Liver (tissue), 9 donors: ENCODE data around the gene SOX4. TPM values are rescaled to one million over a fixed set of nuclear protein-coding genes. Genes with fewer than 3 reads are reported as not detected.

Experiments used
- DNase-seq: peaks from one replicate; pipeline ENCODE4 v3.0.0-alpha.2; 2017; ENCODE audit warnings: low spot score
- H3K27ac ChIP-seq, 2 donors: one replicate each; pipeline ENCODE4 v1.7.0; 2013; ENCODE audit warnings: inconsistent platforms in 2 of 2, low read length in 2 of 2, control low read depth in 1 of 2, low read depth in 1 of 2, mild to moderate bottlenecking in 1 of 2
- H3K27me3 ChIP-seq, 4 donors: one replicate each; pipeline versions ENCODE4 v1.6.1 to v1.7.0; 2013; ENCODE audit warnings: low read length in 3 of 4, inconsistent platforms in 1 of 4, mild to moderate bottlenecking in 1 of 4, moderate library complexity in 1 of 4; ENCODE audit not compliant: control insufficient read depth in 4 of 4, insufficient read depth in 4 of 4
- H3K36me3 ChIP-seq, 4 donors: one replicate each; pipeline versions ENCODE4 v1.6.1 to v1.7.0; 2013; ENCODE audit warnings: low read length in 3 of 4, mild to moderate bottlenecking in 3 of 4, low read depth in 1 of 4, moderate library complexity in 1 of 4; ENCODE audit not compliant: control insufficient read depth in 4 of 4, insufficient read depth in 3 of 4
- H3K4me1 ChIP-seq, 4 donors: one replicate each; pipeline versions ENCODE4 v1.6.1 to v1.7.0; 2013; ENCODE audit warnings: low read length in 3 of 4, mild to moderate bottlenecking in 3 of 4, moderate library complexity in 1 of 4; ENCODE audit not compliant: control insufficient read depth in 4 of 4, insufficient read depth in 4 of 4
- H3K4me3 ChIP-seq, 3 donors: one replicate each; pipeline versions ENCODE4 v1.6.1 to v1.7.0; 2013; ENCODE audit warnings: low read length in 3 of 3, control low read depth in 1 of 3, low read depth in 1 of 3, mild to moderate bottlenecking in 1 of 3
- H3K9ac ChIP-seq, 2 donors: one replicate each; pipeline ENCODE4 v1.7.0; 2013; ENCODE audit warnings: low read length in 2 of 2, mild to moderate bottlenecking in 2 of 2, moderate library complexity in 2 of 2, control low read depth in 1 of 2, low read depth in 1 of 2
- H3K9me3 ChIP-seq, 4 donors: one replicate each; pipeline versions ENCODE4 v1.6.1 to v1.7.0; 2013; ENCODE audit warnings: low read length in 3 of 4; ENCODE audit not compliant: control insufficient read depth in 4 of 4
- FOXA2 ChIP-seq: IDR thresholded peaks from 2 replicates; pipeline ENCODE4 v1.6.1; 2016; ENCODE audit warnings: antibody characterized with exemption
- GABPA ChIP-seq, 2 donors: IDR thresholded peaks in 1 of 2; conservative IDR thresholded peaks in 1 of 2; 2 replicates each; pipeline ENCODE4 v1.6.1; 2016; ENCODE audit warnings: antibody characterized with exemption in 2 of 2, mild to moderate bottlenecking in 1 of 2, moderate library complexity in 1 of 2
- HNF4A ChIP-seq, 2 donors: conservative IDR thresholded peaks; 2 replicates each; pipeline ENCODE4 v1.6.1; 2016; ENCODE audit warnings: antibody characterized with exemption in 2 of 2, mild to moderate bottlenecking in 2 of 2
- HNF4G ChIP-seq: IDR thresholded peaks from 2 replicates; pipeline ENCODE4 v1.6.1; 2016; ENCODE audit warnings: antibody characterized with exemption
- NR2F2 ChIP-seq: IDR thresholded peaks from 2 replicates; pipeline ENCODE4 v1.6.1; 2016; ENCODE audit warnings: antibody characterized with exemption
- RAD21 ChIP-seq, 2 donors: IDR thresholded peaks; 2 replicates each; pipeline ENCODE4 v1.6.1; 2016; ENCODE audit warnings: antibody characterized with exemption in 2 of 2, mild to moderate bottlenecking in 2 of 2
- REST ChIP-seq: IDR thresholded peaks from 2 replicates; pipeline ENCODE4 v1.6.1; 2016; ENCODE audit warnings: antibody characterized with exemption, mild to moderate bottlenecking
- RXRA ChIP-seq, 2 donors: IDR thresholded peaks; 2 replicates each; pipeline ENCODE4 v1.6.1; 2017 to 2018; ENCODE audit warnings: antibody characterized with exemption in 2 of 2, mild to moderate bottlenecking in 1 of 2
- SP1 ChIP-seq: IDR thresholded peaks from 2 replicates; pipeline ENCODE4 v1.6.1; 2018; ENCODE audit warnings: antibody characterized with exemption, mild to moderate bottlenecking
- TAF1 ChIP-seq: conservative IDR thresholded peaks from 2 replicates; pipeline ENCODE4 v1.6.1; 2016; ENCODE audit warnings: antibody characterized with exemption, mild to moderate bottlenecking
- YY1 ChIP-seq: IDR thresholded peaks from 2 replicates; pipeline ENCODE4 v1.6.1; 2016; ENCODE audit warnings: antibody characterized with exemption, mild to moderate bottlenecking
- ZBTB33 ChIP-seq: IDR thresholded peaks from 2 replicates; pipeline ENCODE4 v1.6.1; 2016; ENCODE audit warnings: antibody characterized with exemption
- WGBS: extraction: QIAGEN DNeasy Blood & Tissue Kit; methylation state at CpG from one replicate; pipeline ENCODE4 v1.1.7; 2013; 5-methylcytosine and 5-hydroxymethylcytosine counted together
- polyA plus RNA-seq, 2 donors: library from polyadenylated mRNA; stranded (reverse) in 1 of 2; unstranded in 1 of 2; fragments of 200-250 nt in 1 of 2; fragments of >200 nt in 1 of 2; fragmentation: Nextera tagmentation in 1 of 2; extraction: Ambion mirVana in 1 of 2; gene quantifications; one replicate each; pipeline versions ENCODE4 v1.2.1 to v1.2.3, GENCODE V29; 2013 to 2015
- total RNA-seq, 2 donors: library from RNA; depleted of rRNA; stranded (reverse); fragments of >200 nt; gene quantifications; one replicate each; pipeline ENCODE4 v1.2.3, GENCODE V29; 2014
- TF ChIP-seq, protein P1 (sequence below): IDR thresholded peaks from 2 replicates; pipeline ENCODE4 v1.6.1; 2016; ENCODE audit warnings: antibody characterized with exemption
- TF ChIP-seq, protein P2 (sequence below): fragments of 150-350 bp; IDR thresholded peaks from 2 replicates; pipeline ENCODE4 v1.5.1; 2017; ENCODE audit warnings: improper control_type of control experiment, low read depth, low read length; ENCODE audit not compliant: missing input control
- donor health status: healthy.
- donor health status: healthy.
- donor health status: healthy.
- donor health status: healthy.
- donor health status: healthy.

Gene SOX4
- total and polyA plus RNA-seq, 4 donors, result 0.59 to 8.1 (median 0.95) TPM

- Histone ChIP-seq H3K9me3 (peaks cover 0 to 2% (median 0%) of the 10 kb centered on the region in 4 donors), H3K36me3 (no peaks in the 10 kb centered on the region), H3K27ac (peak overlapping the region in 1 of 2 donors; percentile 54), H3K9ac (no peak overlapping the region), H3K27me3 (no peaks in the 10 kb centered on the region), H3K4me3 (peak overlapping the region in 2 of 3 donors; percentile 57 to 70), H3K4me1 (peaks cover 3 to 20% (median 11%) of the 10 kb centered on the region in 4 donors)
- 13% methylated on average over 15 of the region's 15 CpGs for WGBS
- TF ChIP-seq FOXA2, result no peak
- no peak for TF ChIP-seq YY1
- TF ChIP-seq GABPA (IDR thresholded peaks at IDR 0.05 in 1 of 2, conservative IDR thresholded peaks at IDR 0.05 in 1 of 2), result no peak
- TF ChIP-seq NR2F2, result no peak
- no peak for TF ChIP-seq REST
- TF ChIP-seq, protein P1, sequence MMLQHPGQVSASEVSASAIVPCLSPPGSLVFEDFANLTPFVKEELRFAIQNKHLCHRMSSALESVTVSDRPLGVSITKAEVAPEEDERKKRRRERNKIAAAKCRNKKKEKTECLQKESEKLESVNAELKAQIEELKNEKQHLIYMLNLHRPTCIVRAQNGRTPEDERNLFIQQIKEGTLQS, result no peak
- no peak for TF ChIP-seq HNF4G
- TF ChIP-seq SP1, result no peak
- TF ChIP-seq RXRA (IDR thresholded peaks at IDR 0.05), result no peak
- TF ChIP-seq, protein P2, sequence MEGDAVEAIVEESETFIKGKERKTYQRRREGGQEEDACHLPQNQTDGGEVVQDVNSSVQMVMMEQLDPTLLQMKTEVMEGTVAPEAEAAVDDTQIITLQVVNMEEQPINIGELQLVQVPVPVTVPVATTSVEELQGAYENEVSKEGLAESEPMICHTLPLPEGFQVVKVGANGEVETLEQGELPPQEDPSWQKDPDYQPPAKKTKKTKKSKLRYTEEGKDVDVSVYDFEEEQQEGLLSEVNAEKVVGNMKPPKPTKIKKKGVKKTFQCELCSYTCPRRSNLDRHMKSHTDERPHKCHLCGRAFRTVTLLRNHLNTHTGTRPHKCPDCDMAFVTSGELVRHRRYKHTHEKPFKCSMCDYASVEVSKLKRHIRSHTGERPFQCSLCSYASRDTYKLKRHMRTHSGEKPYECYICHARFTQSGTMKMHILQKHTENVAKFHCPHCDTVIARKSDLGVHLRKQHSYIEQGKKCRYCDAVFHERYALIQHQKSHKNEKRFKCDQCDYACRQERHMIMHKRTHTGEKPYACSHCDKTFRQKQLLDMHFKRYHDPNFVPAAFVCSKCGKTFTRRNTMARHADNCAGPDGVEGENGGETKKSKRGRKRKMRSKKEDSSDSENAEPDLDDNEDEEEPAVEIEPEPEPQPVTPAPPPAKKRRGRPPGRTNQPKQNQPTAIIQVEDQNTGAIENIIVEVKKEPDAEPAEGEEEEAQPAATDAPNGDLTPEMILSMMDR, result no peak
- TF ChIP-seq ZBTB33, result no peak
- no peak for DNase-seq
These were observed 6.8 kb upstream of the SOX4 start for GRCh38 chr6:21586740-21587178.

GRCh38 chr6:21587179-21587960, 6.2 kb upstream of the SOX4 start:
- Histone ChIP-seq H3K36me3 (no peaks in the 10 kb centered on the region), H3K9me3 (no peaks in the 10 kb centered on the region), H3K4me3 (peak overlapping the region; percentile 57 to 73 (median 70)), H3K4me1 (peaks cover 3 to 20% (median 11%) of the 10 kb centered on the region in 4 donors), H3K27me3 (no peaks in the 10 kb centered on the region), H3K9ac (no peak overlapping the region), H3K27ac (peak overlapping the region; percentile 48 to 54)
- peak; percentile 53 for DNase-seq
- 1% methylated on average over 54 of the region's 54 CpGs for WGBS
- TF ChIP-seq HNF4G (no peak), FOXA2 (no peak), TAF1 (no peak), ZBTB33 (no peak), RAD21 (IDR thresholded peaks at IDR 0.05) (no peak), REST (no peak), YY1 (no peak), HNF4A (conservative IDR thresholded peaks at IDR 0.05) (no peak)
- TF ChIP-seq, protein P1, result no peak
